HL-60 (cell line): ENCODE results near the gene APAF1.

ENCODE experiments used
- POLR2AphosphoS5 ChIP-seq: IDR thresholded peaks from 2 replicates; pipeline ENCODE4 v1.6.1; 2012; ENCODE audit warnings: low read depth
- TF ChIP-seq, protein P1 (sequence below): IDR thresholded peaks from one replicate; pipeline ENCODE4 v1.5.1; 2011; ENCODE audit warnings: low read length, control low read depth, inconsistent platforms; ENCODE audit not compliant: insufficient read depth
- TF ChIP-seq, protein P2 (sequence below): IDR thresholded peaks from 2 replicates; pipeline ENCODE4 v1.6.1; 2012; ENCODE audit warnings: low read depth; ENCODE audit not compliant: insufficient replicate concordance

DNA sequence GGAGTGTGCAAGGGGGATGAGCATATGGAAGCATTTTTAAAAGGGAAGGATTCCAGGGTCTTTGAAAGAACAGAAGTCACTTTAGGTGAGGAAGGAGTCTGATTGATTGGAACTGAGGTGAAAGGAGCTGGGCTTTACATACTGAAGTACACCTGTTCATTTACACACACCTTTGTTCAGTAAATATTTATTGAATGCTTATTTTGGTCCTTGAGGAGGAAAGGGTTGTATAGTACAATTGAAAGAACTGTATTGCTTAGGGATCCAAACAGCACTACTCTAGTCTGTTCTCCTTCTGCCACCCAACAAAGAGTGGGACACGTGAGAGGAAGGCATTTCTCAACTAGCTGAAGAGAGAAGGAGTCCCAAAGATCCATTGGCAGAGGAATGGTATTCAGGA, 63.9 kb downstream of the APAF1 start:
- TF ChIP-seq, protein P1, sequence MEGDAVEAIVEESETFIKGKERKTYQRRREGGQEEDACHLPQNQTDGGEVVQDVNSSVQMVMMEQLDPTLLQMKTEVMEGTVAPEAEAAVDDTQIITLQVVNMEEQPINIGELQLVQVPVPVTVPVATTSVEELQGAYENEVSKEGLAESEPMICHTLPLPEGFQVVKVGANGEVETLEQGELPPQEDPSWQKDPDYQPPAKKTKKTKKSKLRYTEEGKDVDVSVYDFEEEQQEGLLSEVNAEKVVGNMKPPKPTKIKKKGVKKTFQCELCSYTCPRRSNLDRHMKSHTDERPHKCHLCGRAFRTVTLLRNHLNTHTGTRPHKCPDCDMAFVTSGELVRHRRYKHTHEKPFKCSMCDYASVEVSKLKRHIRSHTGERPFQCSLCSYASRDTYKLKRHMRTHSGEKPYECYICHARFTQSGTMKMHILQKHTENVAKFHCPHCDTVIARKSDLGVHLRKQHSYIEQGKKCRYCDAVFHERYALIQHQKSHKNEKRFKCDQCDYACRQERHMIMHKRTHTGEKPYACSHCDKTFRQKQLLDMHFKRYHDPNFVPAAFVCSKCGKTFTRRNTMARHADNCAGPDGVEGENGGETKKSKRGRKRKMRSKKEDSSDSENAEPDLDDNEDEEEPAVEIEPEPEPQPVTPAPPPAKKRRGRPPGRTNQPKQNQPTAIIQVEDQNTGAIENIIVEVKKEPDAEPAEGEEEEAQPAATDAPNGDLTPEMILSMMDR = no peak
- TF ChIP-seq POLR2AphosphoS5 = no peak
- TF ChIP-seq, protein P2, sequence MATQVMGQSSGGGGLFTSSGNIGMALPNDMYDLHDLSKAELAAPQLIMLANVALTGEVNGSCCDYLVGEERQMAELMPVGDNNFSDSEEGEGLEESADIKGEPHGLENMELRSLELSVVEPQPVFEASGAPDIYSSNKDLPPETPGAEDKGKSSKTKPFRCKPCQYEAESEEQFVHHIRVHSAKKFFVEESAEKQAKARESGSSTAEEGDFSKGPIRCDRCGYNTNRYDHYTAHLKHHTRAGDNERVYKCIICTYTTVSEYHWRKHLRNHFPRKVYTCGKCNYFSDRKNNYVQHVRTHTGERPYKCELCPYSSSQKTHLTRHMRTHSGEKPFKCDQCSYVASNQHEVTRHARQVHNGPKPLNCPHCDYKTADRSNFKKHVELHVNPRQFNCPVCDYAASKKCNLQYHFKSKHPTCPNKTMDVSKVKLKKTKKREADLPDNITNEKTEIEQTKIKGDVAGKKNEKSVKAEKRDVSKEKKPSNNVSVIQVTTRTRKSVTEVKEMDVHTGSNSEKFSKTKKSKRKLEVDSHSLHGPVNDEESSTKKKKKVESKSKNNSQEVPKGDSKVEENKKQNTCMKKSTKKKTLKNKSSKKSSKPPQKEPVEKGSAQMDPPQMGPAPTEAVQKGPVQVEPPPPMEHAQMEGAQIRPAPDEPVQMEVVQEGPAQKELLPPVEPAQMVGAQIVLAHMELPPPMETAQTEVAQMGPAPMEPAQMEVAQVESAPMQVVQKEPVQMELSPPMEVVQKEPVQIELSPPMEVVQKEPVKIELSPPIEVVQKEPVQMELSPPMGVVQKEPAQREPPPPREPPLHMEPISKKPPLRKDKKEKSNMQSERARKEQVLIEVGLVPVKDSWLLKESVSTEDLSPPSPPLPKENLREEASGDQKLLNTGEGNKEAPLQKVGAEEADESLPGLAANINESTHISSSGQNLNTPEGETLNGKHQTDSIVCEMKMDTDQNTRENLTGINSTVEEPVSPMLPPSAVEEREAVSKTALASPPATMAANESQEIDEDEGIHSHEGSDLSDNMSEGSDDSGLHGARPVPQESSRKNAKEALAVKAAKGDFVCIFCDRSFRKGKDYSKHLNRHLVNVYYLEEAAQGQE = no peak
